HL-60 (cell line): ENCODE results near the gene TUB.

Experiments used
- DNase-seq, 2 experiments: peaks; one replicate each; pipeline ENCODE4 v3.0.0-alpha.2; 2010 to 2020; ENCODE audit warnings: low read depth in 1 of 2, low spot score in 1 of 2
- H3K27ac ChIP-seq: fragments of 250-450 bp; sonication (Bioruptor Pico); replicated peaks from 2 replicates; pipeline ENCODE4 v1.5.1; 2020; ENCODE audit warnings: mild to moderate bottlenecking, moderate library complexity
- H3K27me3 ChIP-seq: fragments of 250-450 bp; sonication (Bioruptor Pico); 2 replicates; pipeline ENCODE4 v1.5.1; 2021; ENCODE audit warnings: mild to moderate bottlenecking, moderate library complexity; ENCODE audit not compliant: insufficient read depth, poor library complexity, severe bottlenecking
- H3K4me3 ChIP-seq: replicated peaks from 2 replicates; pipeline ENCODE4 v1.5.1; 2011; ENCODE audit warnings: mild to moderate bottlenecking, control low read depth, low read length; ENCODE audit not compliant: insufficient read depth
- CTCF ChIP-seq: IDR thresholded peaks from one replicate; pipeline ENCODE4 v1.5.1; 2011; ENCODE audit warnings: low read length, control low read depth, inconsistent platforms; ENCODE audit not compliant: insufficient read depth
- GABPA ChIP-seq: IDR thresholded peaks from 2 replicates; pipeline ENCODE4 v1.6.1; 2012; ENCODE audit warnings: low read depth
- POLR2AphosphoS5 ChIP-seq: IDR thresholded peaks from 2 replicates; pipeline ENCODE4 v1.6.1; 2012; ENCODE audit warnings: low read depth
- REST ChIP-seq: IDR thresholded peaks from 2 replicates; pipeline ENCODE4 v1.6.1; 2012; ENCODE audit warnings: low read depth; ENCODE audit not compliant: insufficient replicate concordance
- SPI1 ChIP-seq: IDR thresholded peaks from 2 replicates; pipeline ENCODE4 v1.6.1; 2012; ENCODE audit warnings: low read depth, mild to moderate bottlenecking, borderline replicate concordance

TUB gene

GRCh38 chr11:8099291-8099899, 18.4 kb downstream of the TUB start:
- no peak overlapping the region for H3K27ac ChIP-seq
- TF ChIP-seq REST (no peak), CTCF (peak; percentile 70)
- H3K4me3 ChIP-seq, result no peak overlapping the region
- H3K27me3 ChIP-seq, result no peaks in the 10 kb centered on the region
- peak; percentile 21 to 64 for DNase-seq

GRCh38 chr11:8100158-8100557, 19.1 kb downstream of the TUB start:
- TF ChIP-seq GABPA (no peak), REST (no peak), POLR2AphosphoS5 (no peak), SPI1 (no peak), CTCF (no peak)
- DNase-seq, result no peak
- no peak overlapping the region for H3K4me3 ChIP-seq
- H3K27me3 ChIP-seq, result no peaks in the 10 kb centered on the region
- H3K27ac ChIP-seq, result no peak overlapping the region

GRCh38 chr11:8100605-8101004, 19.6 kb downstream of the TUB start:
- Histone ChIP-seq H3K4me3 (no peak overlapping the region), H3K27ac (no peak overlapping the region), H3K27me3 (no peaks in the 10 kb centered on the region)
- TF ChIP-seq CTCF (no peak), POLR2AphosphoS5 (no peak), GABPA (no peak), REST (no peak), SPI1 (no peak)
- no peak for DNase-seq
